Right lobe of liver (tissue), 6 donors: ENCODE data around the gene PDLIM5. TPM values are rescaled to one million over a fixed set of nuclear protein-coding genes. Genes with fewer than 3 reads are reported as not detected.

ENCODE experiments used
- ATAC-seq, 4 donors: fragments of 200-7000 bp; cut with Tn5 transposase; one replicate each; pipeline ENCODE4 v1.9.1; 2020; ENCODE audit warnings: mild to moderate bottlenecking in 4 of 4, moderate library complexity in 4 of 4
- DNase-seq, 3 donors: peaks; one replicate each; pipeline ENCODE4 v3.0.0-alpha.2; 2020
- H3K27ac ChIP-seq, 3 donors: fragments of 200-600 bp; one replicate each; pipeline ENCODE4 v1.8.0; 2022
- H3K27me3 ChIP-seq, 2 donors: fragments of 200-600 bp; one replicate each; pipeline ENCODE4 v1.8.0; 2022
- H3K36me3 ChIP-seq, 4 donors: fragments of 200-600 bp; sonication (generic) in 1 of 4; one replicate each; pipeline versions ENCODE4 v1.5.1 to v1.8.0; 2017 to 2022; ENCODE audit warnings: control low read depth in 1 of 4
- H3K4me1 ChIP-seq, 4 donors: fragments of 200-600 bp; sonication (generic) in 1 of 4; one replicate each; pipeline versions ENCODE4 v1.5.1 to v1.8.0; 2017 to 2022; ENCODE audit warnings: control low read depth in 1 of 4
- H3K4me3 ChIP-seq, 3 donors: fragments of 200-600 bp; one replicate each; pipeline ENCODE4 v1.8.0; 2022
- H3K9me3 ChIP-seq, 4 donors: fragments of 200-600 bp; sonication (generic) in 1 of 4; one replicate each; pipeline versions ENCODE4 v1.5.1 to v1.8.0; 2017 to 2022; ENCODE audit warnings: control low read depth in 1 of 4
- CTCF ChIP-seq, 4 donors: fragments of 200-600 bp in 3 of 4; fragments of 450-650 bp in 1 of 4; IDR thresholded peaks; one replicate each; pipeline versions ENCODE4 v1.5.1 to v1.8.0; 2016 to 2022; ENCODE audit warnings: antibody characterized with exemption in 4 of 4, mild to moderate bottlenecking in 2 of 4
- POLR2A ChIP-seq: fragments of 450-650 bp; IDR thresholded peaks from one replicate; pipeline ENCODE4 v1.6.1; 2017; ENCODE audit warnings: antibody characterized with exemption, mild to moderate bottlenecking
- WGBS: methylation state at CpG from one replicate; pipeline ENCODE4 v1.1.6; 2018; ENCODE audit warnings: low coverage, low lambda C conversion rate; ENCODE audit not compliant: insufficient coverage; ENCODE audit errors: missing lambda C conversion rate; 5-methylcytosine and 5-hydroxymethylcytosine counted together
- intact Hi-C, 2 donors: fragments of 100-400 bp; cut with DNase I; formaldehyde crosslinking; loops; one replicate each; pipeline versions ENCODE4 v1.11.2 to v1.14.1; 2022
- total RNA-seq, 6 experiments: library from RNA; depleted of rRNA in 2 of 6; stranded (reverse); fragments of >200 nt in 2 of 6; fragmentation: NEBNext Ultra II Directional in 3 of 6; extraction: Animal tissue kit (Norgen Biotek cat#: 25700) in 3 of 6; gene quantifications; one replicate each; pipeline versions ENCODE4 v1.1.0 to v1.2.4, GENCODE V29; 2016 to 2023
- donor health status: DM: no; HTN: yes; CAD: no.
- donor health status: DM: no; HTN: no; CAD: no.
- donor health status: DM: no; HTN: no; CAD: no.
- donor health status: DM: no; HTN: yes; CAD: no.
- donor health status: DM: no; HTN: yes; CAD: no.

PDLIM5 gene
- total RNA-seq, 6 experiments from 2014 or later: 71.9 to 135 (median 101) TPM

- Histone ChIP-seq H3K27me3 (no peaks in the 10 kb centered on the region), H3K36me3 (no peaks in the 10 kb centered on the region), H3K27ac (peak overlapping the region; percentile 3 to 64 (median 45)), H3K4me1 (peaks cover 0 to 58% (median 11%) of the 10 kb centered on the region in 4 donors), H3K4me3 (peak overlapping the region in 2 of 3 donors; percentile 12 to 17), H3K9me3 (no peaks in the 10 kb centered on the region)
- DNase-seq (no peak), ATAC-seq (peak; percentile 7 to 46 (median 31))
- no peak for TF ChIP-seq POLR2A
- TF ChIP-seq CTCF (IDR thresholded peaks at IDR 0.05): no peak
- intact Hi-C loops: loop anchor here in 1 of 2 donors (10.0 kb wide), 1 partner anchor 63 kb away; no protein-coding TSS in a partner anchor
- 10% methylated on average over 5 of the region's 5 CpGs for WGBS
Observed at GRCh38 chr4:94567811-94568210, 116.1 kb downstream of the PDLIM5 start.

GRCh38 chr4:94570558-94570957 lies 118.8 kb downstream of the PDLIM5 start:
- peaks cover 0 to under 1% (median 0%) of the 10 kb centered on the region in 4 donors for H3K36me3 ChIP-seq
- no peak overlapping the region for H3K4me3 ChIP-seq
- intact Hi-C loops: no loop called here
- no peak overlapping the region for H3K27ac ChIP-seq
- H3K9me3 ChIP-seq: no peaks in the 10 kb centered on the region
- ATAC-seq (no peak), DNase-seq (no peak)
- H3K4me1 ChIP-seq: peaks cover 0 to 32% (median 13%) of the 10 kb centered on the region in 4 donors
- 75% methylated on average over 1 of the region's 1 CpG for WGBS
- no peak for TF ChIP-seq POLR2A
- no peak for TF ChIP-seq CTCF (IDR thresholded peaks at IDR 0.05)
- no peaks in the 10 kb centered on the region for H3K27me3 ChIP-seq

GRCh38 chr4:94571298-94571697 lies 119.6 kb downstream of the PDLIM5 start:
- H3K27me3 ChIP-seq: no peaks in the 10 kb centered on the region
- TF ChIP-seq CTCF (IDR thresholded peaks at IDR 0.05) (no peak), POLR2A (no peak)
- peaks cover 0 to 25% (median 11%) of the 10 kb centered on the region in 4 donors for H3K4me1 ChIP-seq
- H3K4me3 ChIP-seq: no peak overlapping the region
- intact Hi-C loops: no loop called here
- H3K9me3 ChIP-seq: no peaks in the 10 kb centered on the region
- no peak for DNase-seq
- H3K27ac ChIP-seq: no peak overlapping the region
- WGBS: 79% methylated on average over 4 of the region's 4 CpGs
- no peak for ATAC-seq
- H3K36me3 ChIP-seq: peaks cover 0 to 8% (median under 1%) of the 10 kb centered on the region in 4 donors

- TF ChIP-seq CTCF (IDR thresholded peaks at IDR 0.05) (no peak), POLR2A (no peak)
- peaks cover 0 to 8% (median under 1%) of the 10 kb centered on the region in 4 donors for H3K36me3 ChIP-seq
- no peaks in the 10 kb centered on the region for H3K27me3 ChIP-seq
- DNase-seq (no peak), ATAC-seq (peak; percentile 77 to 85 (median 82))
- H3K27ac ChIP-seq: no peak overlapping the region
- no peak overlapping the region for H3K4me3 ChIP-seq
- H3K4me1 ChIP-seq: peaks cover 0 to 24% (median 11%) of the 10 kb centered on the region in 4 donors
- H3K9me3 ChIP-seq: no peaks in the 10 kb centered on the region
- intact Hi-C loops: no loop called here
- WGBS: 59% methylated on average over 2 of the region's 2 CpGs
Observed at GRCh38 chr4:94571715-94572114, 120.0 kb downstream of the PDLIM5 start.
